ENCODE measurements around the gene DPYD.

DPYD gene

DNA sequence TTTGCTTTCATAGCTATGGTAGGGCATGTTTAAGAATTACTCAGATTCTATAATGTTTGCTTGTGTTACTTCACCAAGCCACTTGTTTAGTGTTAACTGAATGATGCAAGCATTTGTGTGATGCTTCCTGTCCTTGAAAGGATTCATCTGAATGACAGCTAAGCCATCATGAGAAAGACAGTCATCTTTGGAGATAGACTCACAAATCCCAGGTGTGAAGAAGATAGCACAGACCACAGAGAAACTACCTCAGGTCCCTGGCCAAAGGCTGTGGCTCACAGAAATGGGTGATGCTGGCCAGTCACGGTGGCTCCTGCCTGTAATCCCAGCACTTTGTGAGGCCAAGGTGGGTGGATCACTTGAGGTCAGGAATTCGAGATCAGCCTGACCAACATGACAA is 321.4 kb downstream of the DPYD start:
- no peak for DNase-seq

DNA sequence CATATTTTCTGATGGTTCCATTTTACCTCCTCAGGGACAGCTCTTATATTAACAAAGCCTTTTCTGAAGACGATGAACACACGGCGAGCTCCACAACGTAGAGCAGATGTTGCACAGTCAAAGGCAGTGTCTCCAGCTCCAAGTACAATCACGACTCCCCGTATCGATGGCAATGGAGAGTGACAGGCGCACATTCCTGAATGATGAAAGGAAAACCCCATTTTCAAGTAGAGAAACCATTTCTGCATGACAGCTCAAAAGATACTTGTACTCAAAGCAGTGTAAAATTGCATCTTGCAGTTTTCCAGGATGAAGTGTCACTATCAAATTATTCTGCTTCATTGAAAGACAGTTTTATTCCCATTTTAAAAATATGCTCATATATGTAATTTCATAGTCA is 327.6 kb downstream of the DPYD start:
- no peak for DNase-seq

DNA sequence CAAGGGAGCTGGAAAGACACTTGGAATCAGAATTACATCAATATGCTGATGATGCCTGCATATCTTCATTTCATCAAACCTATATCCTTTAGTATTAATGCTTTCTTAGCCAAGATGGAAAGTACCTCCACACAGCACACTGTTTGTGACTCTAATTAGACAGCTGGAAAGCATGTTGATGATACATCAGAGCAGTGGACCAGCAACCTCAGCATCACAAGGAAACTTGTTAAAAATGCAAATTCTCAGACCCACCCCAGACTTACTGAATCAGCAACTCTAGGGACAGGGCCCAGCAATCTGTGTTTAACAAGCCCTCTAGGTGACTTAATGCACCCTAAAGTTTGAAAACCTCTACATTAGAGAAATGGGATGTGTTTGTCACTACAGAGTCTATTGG is 332.1 kb downstream of the DPYD start:
- DNase-seq = no peak

DNA sequence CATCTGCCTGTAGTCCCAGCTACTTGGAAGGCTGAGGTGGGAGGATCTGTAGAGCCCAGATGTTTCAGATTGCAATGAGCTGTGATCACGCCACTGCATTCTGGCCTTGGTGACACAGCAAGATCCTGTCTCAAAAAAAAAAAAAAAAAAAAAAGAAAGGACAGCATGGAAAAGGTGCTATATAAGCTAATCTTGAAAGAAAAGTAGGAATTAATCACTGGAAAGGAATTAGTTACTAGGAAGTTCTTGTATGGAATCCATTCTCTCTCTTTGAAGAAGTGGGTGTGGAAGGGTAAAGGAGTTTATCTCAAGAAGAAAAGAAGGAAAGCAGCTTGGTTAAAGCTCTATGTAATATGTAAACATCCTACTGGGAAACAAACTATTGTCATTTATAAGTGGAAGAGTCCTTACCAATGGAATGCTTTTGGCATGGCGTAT is 339.2 kb downstream of the DPYD start:
- no peak for DNase-seq

DNA sequence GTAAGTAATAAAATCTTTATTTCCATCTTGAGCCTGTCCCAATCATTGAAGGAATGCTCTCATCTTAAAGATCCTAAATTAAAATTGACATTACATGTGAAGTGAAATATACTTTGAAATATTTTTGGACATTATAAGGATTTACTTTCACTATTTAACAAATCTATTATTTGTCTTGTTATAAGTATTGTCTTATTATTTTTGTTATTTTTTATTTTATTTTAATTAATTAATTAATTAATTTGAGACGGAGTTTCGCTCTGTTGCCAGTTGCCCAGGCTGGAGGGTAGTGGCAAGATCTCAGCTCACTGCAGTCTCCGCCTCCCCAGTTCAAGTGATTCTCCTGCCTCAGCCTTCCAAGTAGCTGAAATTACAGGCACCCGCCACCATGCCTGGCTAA is 343.2 kb downstream of the DPYD start:
- DNase-seq = no peak

DNA sequence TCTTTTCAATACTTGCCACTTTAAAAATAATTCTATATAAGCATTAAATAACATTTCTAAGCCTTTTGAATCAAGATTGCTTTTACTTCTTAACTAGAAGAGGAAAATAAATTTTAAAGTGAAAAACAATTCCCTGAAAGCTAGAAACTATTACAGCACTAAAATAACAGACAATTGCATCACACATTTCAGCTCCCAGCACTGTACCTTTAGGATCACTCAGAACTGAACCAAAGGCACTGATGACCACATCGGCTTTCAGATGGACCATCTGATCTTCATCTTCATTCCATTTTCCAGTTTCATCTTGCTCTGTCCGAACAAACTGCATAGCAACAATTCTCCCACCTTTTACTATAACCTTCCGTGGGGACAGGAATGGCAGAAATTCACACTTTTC is 347.3 kb downstream of the DPYD start:
- DNase-seq = no peak

DNA sequence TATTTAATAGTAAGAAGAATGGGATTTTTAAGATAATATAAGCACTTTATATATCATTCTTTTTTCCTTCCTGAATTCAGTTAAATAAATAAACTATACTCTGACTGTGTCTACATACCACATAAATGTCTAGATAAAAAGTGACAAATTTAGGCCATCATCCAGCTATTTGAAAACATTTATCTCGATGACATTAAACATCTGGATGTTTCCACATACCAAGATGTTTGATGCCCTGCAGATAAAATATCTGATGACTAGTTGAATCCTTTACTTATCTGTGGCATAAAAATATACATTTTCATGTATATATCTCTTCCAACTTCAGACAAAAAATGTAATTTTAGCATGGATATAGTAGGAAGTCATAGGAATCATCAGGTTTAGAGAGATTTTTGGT is 348.3 kb downstream of the DPYD start:
- DNase-seq = no peak

DNA sequence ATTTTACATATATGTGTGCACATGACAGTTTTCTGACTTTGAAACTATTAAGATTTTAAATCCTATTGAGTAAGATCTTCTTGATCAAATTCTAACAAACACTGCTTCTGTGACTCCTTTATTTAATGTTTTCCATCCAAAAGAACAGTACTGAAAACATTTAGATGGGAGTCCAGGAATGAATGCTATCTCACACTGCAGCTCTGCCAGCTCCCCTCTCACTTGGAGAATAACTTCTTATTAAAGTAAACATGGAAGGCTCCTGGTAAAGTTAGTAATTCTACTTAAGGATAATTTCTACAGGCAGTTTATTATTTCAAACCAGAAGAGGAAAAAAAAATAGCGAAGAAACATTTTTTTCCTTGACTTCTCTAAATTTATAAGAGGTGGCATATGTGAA is 349.1 kb downstream of the DPYD start:
- no peak for DNase-seq

DNA sequence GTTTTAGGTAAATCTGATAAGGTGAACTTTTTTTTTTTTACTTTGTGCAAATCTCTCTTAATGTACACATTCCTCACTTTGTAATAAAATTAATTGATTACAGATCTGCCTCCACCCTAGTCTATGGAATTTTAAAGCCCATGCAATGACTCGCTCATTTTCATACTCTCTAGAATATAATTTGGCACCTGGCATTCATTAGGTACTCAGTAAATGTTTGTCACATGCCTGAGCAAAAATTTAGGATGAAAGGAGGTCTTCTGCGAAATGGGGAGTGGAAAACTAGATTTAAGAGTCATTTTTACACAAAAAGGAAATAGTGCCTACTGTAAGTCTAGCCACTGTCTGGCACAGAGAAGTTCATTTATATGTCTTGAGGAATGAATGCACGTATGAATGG is 350.1 kb downstream of the DPYD start:
- DNase-seq = no peak

DNA sequence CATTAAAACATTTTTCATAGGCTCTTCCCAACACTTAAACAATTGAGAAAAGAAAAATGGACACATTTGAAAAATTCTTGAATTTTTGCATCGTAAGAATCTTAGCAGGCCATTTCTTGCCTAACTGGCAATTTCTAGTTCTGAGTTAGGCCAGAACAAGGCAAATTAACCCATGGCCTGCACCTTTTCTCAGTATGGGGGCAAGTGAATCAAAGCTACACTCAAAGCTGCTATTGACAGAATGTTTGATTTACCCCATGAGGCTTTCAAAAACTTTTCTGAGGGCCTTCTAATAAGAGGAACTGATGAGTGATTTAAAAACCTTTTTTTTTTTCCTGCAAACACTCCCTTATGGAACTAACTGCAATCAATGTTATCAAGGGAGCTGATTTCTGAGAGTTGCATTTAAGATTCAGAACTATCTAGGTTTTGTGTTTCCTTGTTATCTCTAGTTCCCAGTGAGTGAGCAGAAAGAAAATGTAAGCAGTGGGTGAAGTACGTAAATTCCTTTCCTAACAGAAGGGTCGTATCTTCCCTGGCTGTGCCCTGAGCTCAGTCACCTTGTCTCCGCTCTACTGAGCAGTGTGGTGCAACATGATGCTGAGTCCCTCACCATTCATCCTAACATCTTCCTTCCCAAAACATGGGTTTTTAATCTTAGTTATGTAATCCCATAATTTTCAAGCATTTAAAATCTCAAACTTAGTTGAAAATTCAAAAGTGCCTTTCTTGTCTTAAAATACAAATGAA is 353.7 kb downstream of the DPYD start:
- no peak for DNase-seq

DNA sequence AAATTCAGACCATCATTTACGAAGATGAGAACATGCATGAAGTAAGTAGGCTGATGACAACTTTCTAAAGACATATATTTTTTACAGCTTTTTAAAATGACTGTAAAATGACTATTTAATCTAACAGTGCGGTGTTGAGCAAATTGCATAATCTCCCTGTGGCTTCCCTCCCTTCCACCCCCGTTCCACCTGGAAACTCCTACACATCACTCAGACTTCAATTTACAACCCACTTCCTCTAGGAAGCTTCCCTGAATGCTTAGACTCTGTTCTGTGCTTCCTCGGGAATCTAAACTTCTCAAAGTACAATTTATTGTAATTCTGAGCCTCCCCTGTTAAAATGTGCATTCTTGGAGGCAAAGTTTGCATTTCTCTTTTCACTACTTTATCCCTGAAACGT is 354.9 kb downstream of the DPYD start:
- DNase-seq = no peak

DNA sequence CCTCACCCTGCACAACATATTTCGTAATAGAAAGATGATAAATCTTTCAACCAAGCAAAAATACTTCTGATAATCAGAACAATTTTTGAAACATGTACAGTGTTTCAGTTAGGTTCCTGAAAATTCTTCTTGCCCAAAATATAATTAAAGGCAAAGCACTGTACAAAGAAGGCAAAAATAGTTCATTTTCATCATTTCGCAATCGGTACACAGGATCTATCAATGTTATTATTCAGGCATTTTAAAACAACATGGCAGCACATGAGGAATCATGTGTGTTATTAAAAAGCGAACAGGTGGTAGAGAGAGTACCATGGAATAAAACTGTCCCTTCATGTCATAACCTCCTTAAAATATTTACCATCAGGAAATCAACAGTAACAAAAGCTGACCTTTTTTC is 356.9 kb downstream of the DPYD start:
- DNase-seq = no peak

DNA sequence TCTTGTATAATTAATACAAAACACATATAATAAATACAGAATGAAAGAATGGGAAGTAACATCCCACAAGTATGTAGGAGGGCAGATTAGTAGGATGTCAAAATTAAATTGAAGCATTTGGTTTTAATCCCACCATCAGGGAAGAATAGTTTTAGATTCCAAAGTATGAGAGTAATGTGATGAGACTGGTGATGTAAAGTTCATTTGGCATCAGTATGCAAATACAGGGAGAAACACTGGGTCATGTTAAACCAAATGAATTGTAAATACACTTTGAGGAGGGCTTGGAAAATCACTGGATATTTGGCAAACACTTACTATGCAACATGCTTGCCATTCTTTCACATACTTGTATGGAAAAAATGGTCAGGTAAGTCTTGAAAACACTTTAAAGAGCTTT is 358.8 kb downstream of the DPYD start:
- no peak for DNase-seq

DNA sequence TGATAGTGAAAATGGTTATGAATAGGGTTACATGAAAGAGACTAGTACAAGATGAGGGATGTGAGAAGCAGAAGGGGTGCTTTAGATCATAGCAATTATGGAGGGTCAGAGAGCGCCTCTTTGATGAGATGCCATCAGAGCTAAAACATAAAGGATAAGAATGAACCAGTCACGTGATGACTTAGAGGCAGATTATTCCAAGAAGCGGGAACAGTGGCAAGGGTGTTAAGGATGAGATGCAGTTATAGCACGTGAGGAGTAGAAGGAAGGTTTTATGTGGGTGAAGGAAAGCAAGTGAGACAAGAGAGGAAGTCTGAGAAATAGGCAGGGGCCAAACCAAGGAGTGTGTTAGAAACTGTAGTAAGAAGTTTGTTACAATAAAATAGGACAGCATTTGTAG is 360.1 kb downstream of the DPYD start:
- DNase-seq = no peak

DNA sequence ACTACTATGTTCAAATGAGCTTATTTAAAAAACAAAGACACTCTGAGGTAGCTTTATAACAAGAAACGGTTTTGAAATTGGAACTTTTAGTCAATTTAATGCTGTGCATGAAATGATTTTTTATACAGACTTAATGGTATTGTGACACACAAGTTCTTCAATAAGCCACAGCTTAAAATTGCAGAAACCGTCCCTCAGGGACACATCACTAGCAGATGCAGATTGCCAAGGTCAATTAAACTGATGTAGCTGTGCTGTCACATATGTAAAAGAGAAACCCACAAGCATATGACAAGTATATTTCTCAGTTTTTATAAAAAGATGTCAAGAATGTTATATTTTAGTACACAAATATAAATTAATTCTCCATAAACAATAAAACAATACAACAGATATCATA is 366.9 kb downstream of the DPYD start:
- DNase-seq = no peak

DNA sequence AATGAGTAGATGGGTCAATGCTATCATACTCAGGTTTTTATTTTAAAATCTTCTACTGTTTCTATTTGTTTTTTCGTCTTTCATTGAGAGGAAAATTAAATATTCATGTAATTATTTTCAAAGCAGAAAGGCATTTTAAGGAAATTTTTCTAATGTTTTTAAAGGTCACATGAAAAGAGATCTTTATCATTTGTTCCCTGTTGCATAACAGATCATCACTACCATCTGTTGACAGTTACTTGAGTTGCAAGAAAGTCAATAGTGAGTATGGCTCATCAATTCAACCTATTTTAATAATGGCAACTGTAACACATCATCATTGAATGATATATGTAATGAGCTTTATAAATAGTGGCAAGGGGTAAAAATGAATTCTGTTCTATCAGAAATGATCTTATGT is 369.7 kb downstream of the DPYD start:
- no peak for DNase-seq

DNA sequence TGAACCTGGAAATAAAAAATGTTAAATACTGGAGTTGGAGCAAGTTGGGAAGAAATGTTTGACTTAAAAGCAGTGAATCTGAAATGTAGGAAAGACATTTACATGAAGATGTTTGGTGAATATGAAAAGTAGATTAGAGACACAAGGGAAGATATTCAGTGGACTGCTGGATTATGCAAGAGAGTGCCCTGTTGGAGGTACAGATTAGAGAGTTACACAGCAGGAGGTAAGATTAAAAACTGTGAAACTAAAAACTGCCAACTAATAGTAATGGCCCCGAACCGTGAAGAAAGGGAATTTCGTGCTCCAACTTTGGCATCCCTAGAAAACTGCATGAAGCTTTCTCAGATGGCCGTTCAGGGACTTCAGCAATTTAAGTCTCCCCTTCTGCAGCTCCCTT is 375.4 kb downstream of the DPYD start:
- DNase-seq = no peak

DNA sequence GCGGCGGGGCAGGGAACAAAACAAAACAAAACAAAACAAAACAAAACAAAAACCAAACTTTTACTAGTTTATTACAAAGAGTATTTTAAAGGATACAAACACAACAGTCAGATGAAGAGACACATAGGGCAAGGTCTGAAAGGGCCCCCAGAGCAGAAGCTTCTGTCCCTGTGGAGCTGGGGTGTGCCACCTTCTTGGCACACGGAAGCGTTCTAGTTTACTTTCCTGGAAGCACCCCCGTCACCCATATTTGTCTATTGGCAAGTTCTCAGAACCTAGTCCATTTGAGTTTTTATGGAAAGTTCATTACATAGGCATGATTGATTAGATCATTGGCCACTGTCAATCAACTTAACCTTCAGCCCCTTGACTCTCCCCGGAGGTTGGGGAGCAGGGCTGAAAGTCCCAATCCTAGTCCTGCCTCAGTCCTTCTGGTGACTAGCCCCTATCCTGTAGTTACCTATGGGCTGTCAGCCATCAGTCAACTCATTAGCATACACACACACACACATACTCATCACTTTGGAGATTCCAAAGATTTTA is 380.4 kb downstream of the DPYD start:
- no peak for DNase-seq

DNA sequence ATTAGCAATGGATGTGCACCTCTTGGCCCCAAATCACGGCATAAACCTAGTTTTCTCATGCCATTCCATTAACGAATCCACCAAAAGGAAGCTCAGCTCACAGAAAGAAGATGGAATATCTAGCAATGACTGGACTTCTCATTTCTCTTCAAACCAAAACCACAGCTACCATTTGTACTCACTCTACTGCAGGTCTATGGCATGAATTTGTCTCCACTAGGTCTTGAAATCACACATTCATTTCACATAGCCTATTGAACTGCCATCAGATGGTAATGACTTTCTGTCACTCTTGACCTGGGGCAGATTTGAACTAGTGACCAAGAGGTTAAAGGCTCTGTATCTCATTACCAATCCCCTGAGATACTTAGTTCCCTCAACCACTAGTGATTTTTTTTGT is 382.7 kb downstream of the DPYD start:
- no peak for DNase-seq

DNA sequence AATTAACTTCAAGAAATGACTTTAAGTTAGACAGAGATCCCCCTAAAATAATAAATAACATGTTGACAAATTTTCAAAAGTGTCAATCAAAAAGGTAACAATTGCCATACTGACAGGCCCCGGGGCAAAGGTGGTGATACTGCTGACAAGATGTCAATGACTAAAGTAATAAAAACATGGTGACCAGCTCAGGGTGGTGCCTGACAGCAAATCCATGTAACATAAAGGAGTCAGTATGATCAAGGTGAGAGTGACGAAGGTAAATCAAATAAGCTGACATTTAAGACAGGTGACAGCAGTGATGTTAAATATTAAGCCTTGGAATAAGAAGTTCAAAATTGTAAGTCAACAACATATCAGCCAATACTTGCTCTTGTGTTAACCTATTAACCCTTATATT is 387.5 kb downstream of the DPYD start:
- DNase-seq = no peak

DNA sequence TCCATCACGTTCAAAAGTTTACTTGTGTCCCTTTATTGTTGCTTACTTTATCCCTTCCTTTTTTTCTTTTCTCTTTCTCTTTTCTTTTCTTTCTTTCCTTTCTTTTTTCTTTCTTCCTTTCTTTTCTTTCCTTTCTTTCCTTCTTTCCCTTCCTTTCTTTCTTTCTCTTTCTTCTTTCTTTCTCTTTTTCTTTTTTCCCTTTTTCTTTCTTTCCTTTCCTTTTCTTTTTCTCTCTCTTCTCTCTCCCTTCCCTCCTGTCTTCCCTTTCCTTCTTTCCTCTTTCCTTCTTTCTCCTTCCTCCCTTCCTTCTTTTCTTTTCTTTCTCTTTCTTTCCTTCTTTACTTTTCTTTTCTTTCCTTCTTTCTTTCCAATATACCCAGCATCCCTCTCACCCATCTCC is 391.2 kb downstream of the DPYD start:
- no peak for DNase-seq

DNA sequence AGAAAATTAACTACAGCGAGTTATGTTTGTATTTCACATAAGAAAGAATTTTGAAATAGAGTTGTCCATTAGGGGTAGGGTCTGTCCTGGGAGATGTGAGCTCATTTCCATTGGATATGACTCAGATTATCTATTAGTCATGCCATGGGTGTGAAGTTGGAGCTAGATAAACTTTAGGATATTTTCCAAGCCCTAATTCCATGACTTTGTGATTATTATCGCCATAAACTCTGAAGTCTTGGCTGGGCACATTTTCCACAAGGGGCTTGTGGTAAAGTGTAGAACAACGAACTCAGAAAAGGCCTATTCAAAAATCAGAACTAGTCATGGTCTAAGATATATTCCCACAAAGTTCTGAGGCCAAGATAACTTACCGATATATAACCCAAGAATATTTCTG is 396.6 kb downstream of the DPYD start:
- no peak for DNase-seq

DNA sequence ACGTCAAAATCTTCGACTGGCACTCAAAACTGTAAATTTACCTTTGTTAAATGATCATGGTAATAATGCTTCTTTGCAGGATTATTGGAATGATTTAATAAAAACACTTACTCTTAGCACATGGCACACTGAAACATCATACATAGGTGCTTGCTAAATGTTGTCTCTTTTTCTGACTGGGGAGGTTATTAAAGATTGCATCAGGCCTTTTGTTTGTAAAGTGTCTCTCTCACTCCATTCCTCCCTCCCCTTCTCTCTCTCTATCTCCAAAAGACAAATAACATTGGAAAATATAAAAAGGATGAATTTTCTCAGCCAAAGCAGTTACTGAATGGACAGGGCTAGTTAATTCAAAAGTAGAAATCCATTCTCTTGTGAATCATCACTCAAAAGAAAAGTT is 404.2 kb downstream of the DPYD start:
- DNase-seq = no peak

DNA sequence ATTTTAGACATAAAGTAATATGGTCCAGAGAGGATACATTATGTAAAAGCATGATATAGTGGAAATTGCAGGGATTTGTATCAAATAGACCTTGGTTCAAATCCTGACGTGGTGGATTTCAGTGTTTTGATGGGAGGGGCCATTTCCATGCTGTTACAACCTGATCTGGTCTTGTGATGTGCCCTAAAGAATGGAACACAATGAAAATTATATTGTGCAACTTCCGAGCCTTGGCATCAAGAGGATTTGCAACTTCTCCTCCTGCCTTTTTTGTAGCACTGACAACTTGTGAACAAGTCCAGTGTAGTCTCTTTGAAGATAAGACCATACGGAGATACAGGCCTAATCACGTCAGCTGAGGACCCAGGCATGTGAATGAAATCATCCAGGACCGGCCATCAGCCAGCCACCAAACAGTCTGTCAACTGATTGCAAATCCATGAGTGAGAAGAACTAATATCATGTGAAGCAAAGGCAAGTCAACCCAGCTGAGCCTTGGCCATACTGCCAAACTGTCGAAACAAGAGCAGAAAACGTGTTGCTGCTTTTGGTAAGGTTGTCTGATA is 412.1 kb downstream of the DPYD start:
- DNase-seq = no peak

DNA sequence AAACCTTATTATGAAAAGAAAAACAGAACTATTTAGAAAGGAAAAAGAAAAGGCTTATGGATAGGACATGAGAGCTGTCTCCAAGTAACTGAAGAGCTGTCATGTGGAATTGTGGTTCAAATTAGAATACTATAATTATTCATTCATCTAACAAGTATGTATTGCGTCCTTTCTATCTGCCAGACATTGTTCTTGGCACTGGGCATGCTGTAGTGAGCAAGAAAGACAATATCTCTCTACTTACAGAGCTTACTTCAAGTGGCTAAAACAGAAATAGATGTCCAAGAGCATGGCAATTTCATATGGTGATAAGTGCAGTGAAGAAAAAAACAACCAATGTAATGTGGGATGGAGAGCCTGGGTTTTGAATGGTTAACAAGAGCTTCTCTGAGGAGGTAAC is 413.0 kb downstream of the DPYD start:
- no peak for DNase-seq

Data from activated CD4-positive, alpha-beta T cell treated with anti-CD3 and anti-CD28 coated beads for 4 hours (primary cell).